ENCODE data around the gene BCL2.

BCL2 gene

DNA sequence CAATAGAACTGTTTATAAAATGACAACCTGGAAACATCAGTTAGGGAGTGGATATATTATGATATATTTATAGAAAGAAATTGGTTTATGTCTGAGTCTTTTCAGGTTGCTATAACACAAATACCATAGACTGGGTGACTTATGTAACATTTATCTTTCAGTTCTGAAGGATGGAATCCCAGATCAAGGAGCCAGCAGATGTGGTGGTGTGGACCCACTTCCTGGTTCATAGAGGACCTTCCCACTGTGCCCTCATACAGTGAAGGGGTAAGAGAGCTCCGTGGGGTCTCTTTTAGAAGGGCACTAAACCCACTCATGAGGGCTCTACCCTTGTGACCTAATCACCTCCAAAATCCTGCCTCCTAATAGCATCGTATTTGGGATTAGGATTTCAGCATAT is 86.7 kb downstream of the BCL2 start:
- H3K27me3 ChIP-seq = no peaks in the 10 kb centered on the region
- peaks cover 5 to 38% (median 28%) of the 10 kb centered on the region in 11 experiments; a peak in 20 of 22 replicates for H3K9me3 ChIP-seq (replicated peaks in 1 of 11)
- H3K4me1 ChIP-seq = peaks cover 0 to 38% (median 11%) of the 10 kb centered on the region in 10 experiments; a peak in 13 of 20 replicates
- no peak overlapping the region for H3K4me3 ChIP-seq
- peaks cover 0 to 11% (median 0%) of the 10 kb centered on the region in 11 experiments; a peak in 2 of 22 replicates for H4K20me1 ChIP-seq
- H3K27ac ChIP-seq = no peak overlapping the region
- peaks cover 0 to 68% (median 47%) of the 10 kb centered on the region in 11 experiments; a peak in 17 of 22 replicates for H3K36me3 ChIP-seq
- no peak overlapping the region for H3K9ac ChIP-seq
- no peak for TF ChIP-seq Cebpa-rat (IDR thresholded peaks at IDR 0.05)
- no peak overlapping the region for H3K4me2 ChIP-seq

- H3K27ac ChIP-seq = no peak overlapping the region
Measured at GRCh38 chr18:63229971-63230370, 89.6 kb downstream of the BCL2 start.

GRCh38 chr18:63225434-63225833 is 94.1 kb downstream of the BCL2 start:
- no peak for TF ChIP-seq Cebpa-rat (IDR thresholded peaks at IDR 0.05)
- Histone ChIP-seq H3K27ac (no peak overlapping the region), H3K36me3 (peaks cover 0 to 76% (median 47%) of the 10 kb centered on the region in 11 experiments; a peak in 16 of 22 replicates), H3K4me2 (peak overlapping the region in 4 of 11 experiments; percentile 32 to 82 (median 46); a peak in 8 of 22 replicates), H3K4me3 (no peak overlapping the region), H4K20me1 (peaks cover 0 to 17% (median 0%) of the 10 kb centered on the region in 11 experiments; a peak in 3 of 22 replicates), H3K4me1 (peaks cover 19 to 36% (median 28%) of the 10 kb centered on the region in 10 experiments), H3K9ac (no peak overlapping the region), H3K27me3 (no peaks in the 10 kb centered on the region), H3K9me3 (replicated peaks in 1 of 11) (peaks cover 9 to 57% (median 33%) of the 10 kb centered on the region in 11 experiments; a peak in 20 of 22 replicates)

More at GRCh38 chr18:63229971-63230370, 89.6 kb downstream of the BCL2 start:
- H3K4me3 ChIP-seq = peak overlapping the region in 1 of 10 experiments; percentile 16; a peak in 1 of 20 replicates
- H3K27me3 ChIP-seq = no peaks in the 10 kb centered on the region
- peak overlapping the region in 4 of 11 experiments; percentile 0 to 31 (median 16); a peak in 5 of 22 replicates for H3K4me2 ChIP-seq
- H3K4me1 ChIP-seq = peaks cover 6 to 20% (median 10%) of the 10 kb centered on the region in 10 experiments; a peak in 18 of 20 replicates
- peaks cover 0 to 16% (median 0%) of the 10 kb centered on the region in 11 experiments; a peak in 3 of 22 replicates for H4K20me1 ChIP-seq
- peaks cover 13 to 32% (median 22%) of the 10 kb centered on the region in 11 experiments; a peak in 19 of 22 replicates for H3K9me3 ChIP-seq (replicated peaks in 1 of 11)
- H3K9ac ChIP-seq = 0 out of 22 replicates have a peak overlapping the region, but pooled peaks of 1 of the 11 experiments have one; percentile 37
- no peak for TF ChIP-seq Cebpa-rat (IDR thresholded peaks at IDR 0.05)
- H3K36me3 ChIP-seq = peaks cover 0 to 72% (median 48%) of the 10 kb centered on the region in 11 experiments; a peak in 16 of 22 replicates

DNA sequence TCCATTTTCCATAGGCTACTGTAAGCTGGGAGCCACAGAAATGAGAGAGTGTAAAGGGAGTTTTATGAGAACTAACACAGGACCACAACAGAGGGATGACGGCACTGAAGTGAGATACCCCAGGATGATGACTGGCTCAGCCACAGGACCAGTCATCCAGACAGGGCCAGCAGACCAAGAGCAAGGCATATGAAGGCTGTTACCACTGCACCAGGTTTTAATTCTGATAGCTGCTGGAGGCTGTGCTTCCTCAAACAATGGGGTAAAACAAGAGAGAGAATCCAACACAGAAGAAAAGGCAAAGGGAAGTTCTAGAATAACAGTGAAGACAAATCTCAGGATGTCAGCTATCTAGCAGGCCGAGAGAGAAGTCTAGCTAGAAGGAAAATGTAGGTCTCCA is 94.9 kb downstream of the BCL2 start:
- peaks cover 19 to 36% (median 27%) of the 10 kb centered on the region in 10 experiments for H3K4me1 ChIP-seq
- no peaks in the 10 kb centered on the region for H3K27me3 ChIP-seq
- H3K36me3 ChIP-seq = peaks cover 0 to 80% (median 54%) of the 10 kb centered on the region in 11 experiments; a peak in 17 of 22 replicates
- H3K4me2 ChIP-seq = peak overlapping the region; percentile 27 to 86 (median 52); a peak in 21 of 22 replicates
- H4K20me1 ChIP-seq = peaks cover 0 to 17% (median 0%) of the 10 kb centered on the region in 11 experiments; a peak in 3 of 22 replicates
- H3K9ac ChIP-seq = peak overlapping the region in 2 of 11 experiments; percentile 24 to 27; a peak in 5 of 22 replicates
- TF ChIP-seq Cebpa-rat (IDR thresholded peaks at IDR 0.05) = no peak
- no peak overlapping the region for H3K4me3 ChIP-seq
- peak overlapping the region in 9 of 11 experiments; percentile 1 to 62 (median 28); a peak in 14 of 22 replicates for H3K27ac ChIP-seq
- peaks cover 9 to 65% (median 41%) of the 10 kb centered on the region in 11 experiments; a peak in 21 of 22 replicates for H3K9me3 ChIP-seq (replicated peaks in 1 of 11)

DNA sequence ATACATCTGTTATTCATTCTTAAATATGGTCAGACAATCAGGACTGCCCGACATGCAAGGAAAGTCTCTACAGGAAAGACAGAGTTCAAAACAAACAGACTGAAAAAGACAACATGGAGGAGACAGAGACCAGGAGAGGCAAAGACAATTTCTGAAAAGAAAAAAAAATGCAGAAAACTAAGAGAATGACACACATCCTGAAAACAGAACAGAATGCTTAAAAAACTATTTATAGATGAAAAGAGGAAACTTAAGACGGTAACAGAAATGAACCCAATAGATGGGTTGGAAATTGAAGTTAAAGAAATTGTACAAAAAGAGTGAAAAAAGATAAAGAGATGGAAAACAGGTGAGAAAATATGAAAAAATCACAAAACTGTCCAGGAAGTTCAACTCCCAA is 95.7 kb downstream of the BCL2 start:
- Histone ChIP-seq H3K4me2 (peak overlapping the region; percentile 27 to 86 (median 52)), H3K27ac (peak overlapping the region in 8 of 11 experiments; percentile 10 to 62 (median 32); a peak in 13 of 22 replicates)

GRCh38 chr18:63220903-63221302 is 98.7 kb downstream of the BCL2 start:
- H3K9me3 ChIP-seq (replicated peaks in 1 of 11) = peaks cover 5 to 52% (median 40%) of the 10 kb centered on the region in 11 experiments; a peak in 21 of 22 replicates
- TF ChIP-seq Cebpa-rat (IDR thresholded peaks at IDR 0.05) = no peak
- no peak overlapping the region for H3K4me3 ChIP-seq
- H3K4me2 ChIP-seq = no peak overlapping the region
- H3K9ac ChIP-seq = no peak overlapping the region
- H4K20me1 ChIP-seq = peaks cover 0 to 14% (median 0%) of the 10 kb centered on the region in 11 experiments; a peak in 4 of 22 replicates
- no peak overlapping the region for H3K27ac ChIP-seq
- H3K36me3 ChIP-seq = peaks cover 0 to 70% (median 40%) of the 10 kb centered on the region in 11 experiments; a peak in 17 of 22 replicates
- H3K27me3 ChIP-seq = no peaks in the 10 kb centered on the region
- H3K4me1 ChIP-seq = peaks cover 25 to 40% (median 36%) of the 10 kb centered on the region in 10 experiments

More for the DNA sequence above, 95.7 kb downstream of the BCL2 start:
- H3K36me3 ChIP-seq = peaks cover 0 to 83% (median 51%) of the 10 kb centered on the region in 11 experiments; a peak in 17 of 22 replicates
- H4K20me1 ChIP-seq = peaks cover 0 to 17% (median 0%) of the 10 kb centered on the region in 11 experiments; a peak in 3 of 22 replicates
- no peak for TF ChIP-seq Cebpa-rat (IDR thresholded peaks at IDR 0.05)
- H3K4me3 ChIP-seq = peak overlapping the region in 2 of 10 experiments; percentile 21 to 25; a peak in 2 of 20 replicates
- H3K9ac ChIP-seq = peak overlapping the region in 3 of 11 experiments; percentile 20 to 41 (median 30); a peak in 5 of 22 replicates
- peaks cover 9 to 65% (median 49%) of the 10 kb centered on the region in 11 experiments; a peak in 21 of 22 replicates for H3K9me3 ChIP-seq (replicated peaks in 1 of 11)
- no peaks in the 10 kb centered on the region for H3K27me3 ChIP-seq
- peaks cover 19 to 36% (median 27%) of the 10 kb centered on the region in 10 experiments for H3K4me1 ChIP-seq

DNA sequence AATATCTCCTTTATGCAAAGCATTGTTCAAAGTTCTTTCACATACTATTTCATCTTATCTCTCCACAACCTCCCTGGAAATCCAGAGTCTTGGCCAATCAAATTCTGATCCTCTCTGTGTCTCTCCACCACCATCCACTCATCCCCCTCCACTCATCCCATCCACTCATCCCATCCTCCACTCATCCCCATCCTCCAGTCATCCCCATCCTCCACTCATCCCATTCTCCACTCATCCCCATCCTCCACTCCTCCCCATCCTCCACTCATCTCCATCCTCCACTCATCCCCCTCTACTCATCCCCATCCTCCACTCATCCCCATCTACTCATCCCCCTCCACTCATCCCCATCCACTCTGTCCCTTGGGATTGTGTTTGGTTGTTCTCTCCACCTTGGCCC is 101.1 kb downstream of the BCL2 start:
- H3K4me3 ChIP-seq = no peak overlapping the region
- H3K27ac ChIP-seq = no peak overlapping the region
- H4K20me1 ChIP-seq = peaks cover 0 to 12% (median 0%) of the 10 kb centered on the region in 11 experiments; a peak in 4 of 22 replicates
- H3K4me1 ChIP-seq = peaks cover 12 to 32% (median 24%) of the 10 kb centered on the region in 10 experiments
- peaks cover 0 to 72% (median 34%) of the 10 kb centered on the region in 11 experiments; a peak in 15 of 22 replicates for H3K36me3 ChIP-seq
- no peak overlapping the region for H3K4me2 ChIP-seq
- H3K27me3 ChIP-seq = no peaks in the 10 kb centered on the region
- no peak for TF ChIP-seq Cebpa-rat (IDR thresholded peaks at IDR 0.05)
- peaks cover 0 to 43% (median 35%) of the 10 kb centered on the region in 11 experiments; a peak in 16 of 22 replicates for H3K9me3 ChIP-seq (replicated peaks in 1 of 11)
- no peak overlapping the region for H3K9ac ChIP-seq

DNA sequence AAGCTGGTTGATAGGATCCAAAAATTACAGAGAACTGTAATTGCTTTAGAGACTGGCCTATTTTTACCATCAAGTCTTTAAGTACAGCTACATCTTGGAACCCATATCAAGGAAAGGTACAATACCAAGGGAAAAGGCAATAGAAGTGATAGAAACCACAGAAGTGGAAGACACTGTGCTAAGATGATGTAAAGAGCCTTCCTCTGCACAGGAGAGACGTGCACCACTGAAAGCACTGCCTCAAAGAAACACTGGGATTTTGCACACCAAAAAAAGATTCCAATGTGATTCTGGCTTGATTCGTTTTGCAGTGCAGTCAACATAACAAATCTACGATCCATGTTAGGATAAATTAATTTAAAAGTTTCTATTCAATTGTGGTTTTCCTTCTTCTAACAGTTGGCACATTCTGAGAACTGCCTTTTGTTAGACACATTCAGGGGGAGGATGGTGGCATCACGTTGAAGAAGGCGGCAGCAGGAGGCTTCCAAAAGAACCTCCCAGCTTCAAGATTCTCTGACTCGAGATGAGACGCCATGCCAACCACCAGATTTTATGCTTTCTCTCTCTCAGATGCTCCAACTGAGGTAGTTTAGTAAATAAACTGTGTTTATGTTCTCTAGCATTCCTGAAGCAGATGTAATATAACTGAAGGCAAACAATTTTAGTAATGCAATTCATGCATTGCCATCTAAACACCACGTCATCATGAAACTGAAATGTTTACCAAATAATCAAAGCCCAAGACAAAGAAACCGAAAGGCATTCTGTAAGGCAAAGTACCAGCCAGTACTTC is 102.9 kb downstream of the BCL2 start:
- no peak overlapping the region for H3K9ac ChIP-seq
- no peaks in the 10 kb centered on the region for H3K27me3 ChIP-seq
- H3K27ac ChIP-seq = no peak overlapping the region; a peak in 1 of 22 replicates
- peaks cover 0 to 60% (median 28%) of the 10 kb centered on the region in 11 experiments; a peak in 15 of 22 replicates for H3K36me3 ChIP-seq
- H3K4me3 ChIP-seq = no peak overlapping the region
- H3K4me2 ChIP-seq = peak overlapping the region in 3 of 11 experiments; percentile 1 to 10 (median 5); a peak in 4 of 22 replicates
- H3K9me3 ChIP-seq (replicated peaks in 1 of 11) = peaks cover 0 to 32% (median 26%) of the 10 kb centered on the region in 11 experiments; a peak in 16 of 22 replicates
- H3K4me1 ChIP-seq = peaks cover 8 to 30% (median 21%) of the 10 kb centered on the region in 10 experiments; a peak in 18 of 20 replicates
- no peak for TF ChIP-seq Cebpa-rat (IDR thresholded peaks at IDR 0.05)
- peaks cover 0 to 16% (median 0%) of the 10 kb centered on the region in 11 experiments; a peak in 5 of 22 replicates for H4K20me1 ChIP-seq
